ENCODE results near the gene SIVA1. TPM values are rescaled to one million over a fixed set of nuclear protein-coding genes. Genes with fewer than 3 reads are reported as not detected.
A peak's percentile ranks its signal among the peaks of the same experiment; 100 is the strongest.

Gene SIVA1
- total RNA-seq, 4 donors from 2014 or later: 149 to 282 (median 201) TPM

DNA sequence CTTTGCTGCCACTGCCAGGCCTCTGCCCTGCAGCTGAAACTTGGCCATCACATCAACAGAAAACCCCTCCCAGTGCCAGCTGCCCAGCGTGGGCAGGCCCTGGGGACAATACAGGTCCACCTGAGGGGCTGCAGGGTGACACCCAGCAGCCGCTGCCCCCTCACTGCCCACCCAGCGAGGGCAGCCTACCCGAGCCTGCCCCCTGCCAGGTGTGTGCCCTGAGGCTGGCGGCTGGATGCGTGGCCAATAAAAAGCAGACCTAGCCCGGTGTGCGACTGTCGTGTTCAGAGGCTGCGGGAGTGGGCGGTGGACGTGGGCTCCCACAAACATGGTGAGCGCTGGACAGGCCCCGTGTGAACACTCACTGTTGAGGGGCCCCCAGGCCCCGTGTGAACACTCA is 33.6 kb upstream of the SIVA1 start:
- intact Hi-C loops (cut with DNase I): no loop called here
- WGBS, 2 donors: 80 to 85% methylated on average over 1 to 6 of the region's 15 CpGs
- Histone ChIP-seq H3K36me3 (peaks cover 7 to 46% (median 14%) of the 10 kb centered on the region in 3 donors), H3K9me3 (no peaks in the 10 kb centered on the region), H3K27me3 (no peaks in the 10 kb centered on the region), H3K4me1 (peaks cover 13 to 34% (median 20%) of the 10 kb centered on the region in 3 donors), H3K27ac (no peak overlapping the region), H3K4me3 (no peak overlapping the region)
- no peak for DNase-seq
- TF ChIP-seq, protein P1, sequence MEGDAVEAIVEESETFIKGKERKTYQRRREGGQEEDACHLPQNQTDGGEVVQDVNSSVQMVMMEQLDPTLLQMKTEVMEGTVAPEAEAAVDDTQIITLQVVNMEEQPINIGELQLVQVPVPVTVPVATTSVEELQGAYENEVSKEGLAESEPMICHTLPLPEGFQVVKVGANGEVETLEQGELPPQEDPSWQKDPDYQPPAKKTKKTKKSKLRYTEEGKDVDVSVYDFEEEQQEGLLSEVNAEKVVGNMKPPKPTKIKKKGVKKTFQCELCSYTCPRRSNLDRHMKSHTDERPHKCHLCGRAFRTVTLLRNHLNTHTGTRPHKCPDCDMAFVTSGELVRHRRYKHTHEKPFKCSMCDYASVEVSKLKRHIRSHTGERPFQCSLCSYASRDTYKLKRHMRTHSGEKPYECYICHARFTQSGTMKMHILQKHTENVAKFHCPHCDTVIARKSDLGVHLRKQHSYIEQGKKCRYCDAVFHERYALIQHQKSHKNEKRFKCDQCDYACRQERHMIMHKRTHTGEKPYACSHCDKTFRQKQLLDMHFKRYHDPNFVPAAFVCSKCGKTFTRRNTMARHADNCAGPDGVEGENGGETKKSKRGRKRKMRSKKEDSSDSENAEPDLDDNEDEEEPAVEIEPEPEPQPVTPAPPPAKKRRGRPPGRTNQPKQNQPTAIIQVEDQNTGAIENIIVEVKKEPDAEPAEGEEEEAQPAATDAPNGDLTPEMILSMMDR (IDR thresholded peaks at IDR 0.05): no peak
- no peak for TF ChIP-seq POLR2A (IDR thresholded peaks at IDR 0.05)

DNA sequence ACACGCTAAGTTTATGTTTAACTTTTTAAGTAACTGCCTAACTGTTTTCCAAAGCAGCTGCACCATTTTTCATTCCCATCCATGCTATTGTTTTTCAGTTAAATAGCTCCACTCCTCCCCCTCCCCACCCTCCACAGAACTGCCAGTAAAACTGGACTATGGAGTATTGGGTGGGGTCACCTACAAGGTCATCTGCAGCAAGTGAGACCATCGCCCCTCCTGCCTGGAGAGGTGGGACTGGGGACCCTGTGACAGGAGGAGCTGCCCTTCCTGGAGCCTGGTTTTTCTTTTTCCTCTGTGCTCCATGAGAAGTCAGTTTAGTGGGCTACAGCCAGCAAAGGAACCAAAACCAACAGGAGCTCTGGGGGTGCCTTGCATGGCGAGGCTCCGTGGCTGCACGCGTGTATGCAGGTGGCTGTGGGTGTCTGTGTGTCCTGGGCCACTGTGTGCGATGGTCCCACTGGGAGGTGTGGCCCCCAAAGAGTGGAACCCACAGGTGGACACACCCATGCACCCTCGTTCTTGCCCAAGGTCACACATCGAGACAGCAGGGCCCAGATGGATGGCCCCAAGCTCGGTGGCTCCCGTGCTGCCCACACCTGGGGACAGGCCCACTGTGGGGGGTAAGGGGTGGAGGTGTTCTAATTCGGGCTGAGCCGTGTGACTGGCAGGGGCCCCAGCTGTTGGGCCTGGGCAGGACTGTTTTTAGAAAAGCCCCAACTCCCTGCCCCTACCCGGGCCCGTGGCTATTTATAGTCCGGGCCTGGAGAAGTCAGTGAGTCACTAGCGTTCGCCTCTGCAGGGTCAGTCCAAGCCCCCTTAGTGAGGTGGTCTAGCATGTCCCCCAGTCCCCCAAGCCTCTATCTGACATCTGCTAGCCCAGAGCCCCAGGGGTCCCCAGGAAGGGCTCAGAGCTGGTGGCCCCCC is 31.2 kb upstream of the SIVA1 start:
- H3K4me1 ChIP-seq: peaks cover 30 to 46% (median 34%) of the 10 kb centered on the region in 3 donors
- H3K36me3 ChIP-seq: peaks cover 0 to 25% (median 4%) of the 10 kb centered on the region in 3 donors
- H3K4me3 ChIP-seq: no peak overlapping the region
- WGBS, 2 donors: 44 to 80% methylated on average over 5 to 6 of the region's 18 CpGs
- no peaks in the 10 kb centered on the region for H3K9me3 ChIP-seq
- intact Hi-C loops (cut with DNase I): no loop called here
- peak overlapping the region in 2 of 4 donors; percentile 11 to 39 for H3K27ac ChIP-seq
- DNase-seq: no peak
- H3K27me3 ChIP-seq: no peaks in the 10 kb centered on the region
- no peak for TF ChIP-seq POLR2A (IDR thresholded peaks at IDR 0.05)
- TF ChIP-seq, protein P1 (IDR thresholded peaks at IDR 0.05): no peak

DNA sequence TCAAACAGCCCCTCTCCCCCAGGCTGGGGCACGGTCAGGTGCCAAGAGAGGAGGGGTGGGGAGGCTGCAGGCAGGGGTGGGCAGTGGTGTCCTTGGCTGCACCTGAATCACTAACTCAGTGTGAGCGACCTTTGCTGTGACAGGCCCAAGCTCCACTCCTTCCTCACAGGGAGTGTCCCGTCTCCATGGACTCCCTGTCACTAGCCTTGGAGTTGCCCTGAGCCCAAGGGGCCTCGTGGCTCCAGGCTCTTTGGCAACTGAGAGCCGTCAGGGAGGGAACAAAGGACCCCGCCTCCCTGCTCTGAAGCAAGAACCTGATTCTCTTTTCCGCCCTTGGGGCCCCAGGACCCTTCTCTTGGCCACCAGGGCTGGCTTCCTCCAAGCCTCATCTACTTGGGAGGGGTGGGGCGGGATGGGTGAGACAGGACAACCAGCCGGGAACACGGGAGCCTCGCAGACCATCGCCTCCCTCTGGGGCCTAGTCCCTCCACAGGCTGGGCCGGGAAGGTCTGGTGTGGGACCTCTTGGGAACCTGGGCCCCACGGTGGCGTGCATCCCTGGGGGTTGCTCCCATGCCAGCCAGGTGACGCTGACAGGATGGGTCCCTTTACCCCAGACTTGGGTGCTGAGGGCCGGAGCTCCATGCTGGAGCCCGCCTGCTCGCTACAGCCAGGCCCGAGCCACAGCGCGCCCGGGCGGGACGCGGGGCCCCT is 29.9 kb upstream of the SIVA1 start:
- H3K4me3 ChIP-seq: peak overlapping the region; percentile 63 to 95 (median 68)
- H3K27ac ChIP-seq: peak overlapping the region in 3 of 4 donors; percentile 24 to 85 (median 76)
- intact Hi-C loops (cut with DNase I): no loop called here
- DNase-seq: no peak
- no peak for TF ChIP-seq POLR2A (IDR thresholded peaks at IDR 0.05)
- TF ChIP-seq, protein P1 (IDR thresholded peaks at IDR 0.05): no peak
- WGBS, 2 donors: 26 to 42% methylated on average over 3 to 6 of the region's 26 CpGs
- no peaks in the 10 kb centered on the region for H3K27me3 ChIP-seq
- H3K4me1 ChIP-seq: peaks cover 30 to 46% (median 34%) of the 10 kb centered on the region in 3 donors
- no peaks in the 10 kb centered on the region for H3K9me3 ChIP-seq
- H3K36me3 ChIP-seq: peaks cover 0 to 17% (median 4%) of the 10 kb centered on the region in 3 donors

DNA sequence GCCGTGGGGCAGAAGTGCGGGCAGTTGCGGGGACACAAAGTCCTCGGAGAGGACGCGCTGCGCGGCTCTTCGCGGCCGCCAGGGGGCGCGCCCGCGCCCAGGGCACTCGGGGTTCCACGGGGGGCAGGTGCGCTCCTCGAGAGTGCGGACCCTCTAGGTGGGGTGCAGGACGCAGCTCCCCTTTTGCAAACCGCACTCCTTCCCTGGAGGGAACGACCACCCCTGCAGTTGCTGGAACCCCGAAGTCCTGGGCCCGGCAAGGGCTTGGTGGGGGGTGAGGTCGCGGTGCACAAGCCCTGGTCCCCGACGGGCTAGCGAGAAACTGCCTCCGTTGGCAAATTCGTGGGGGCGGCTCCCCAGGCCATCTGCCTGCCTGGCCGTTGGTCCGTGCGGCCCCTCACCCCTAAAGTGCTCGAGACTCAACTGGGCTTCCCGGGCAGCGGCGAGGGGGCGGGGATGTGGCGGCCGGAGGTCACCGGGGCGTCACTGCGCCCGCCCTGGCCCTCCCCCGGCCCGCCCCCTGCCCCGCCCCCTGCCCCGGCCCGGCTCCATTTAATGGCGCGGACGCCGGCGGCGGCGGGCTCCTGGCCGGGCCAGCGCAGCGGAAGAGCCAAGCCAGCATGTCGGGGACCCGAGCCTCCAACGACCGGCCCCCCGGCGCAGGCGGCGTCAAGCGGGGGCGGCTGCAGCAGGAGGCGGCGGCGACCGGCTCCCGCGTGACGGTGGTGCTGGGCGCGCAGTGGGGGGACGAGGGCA is 29.1 kb upstream of the SIVA1 start, which contains the start of gene ADSS1:
TSS of gene ADSS1 (plus strand) at position 579 of the 756 bp plus-strand sequence. CDS start at position 621, 42 bp downstream.
- peak in 1 of 4 donors; percentile 6 for TF ChIP-seq POLR2A (IDR thresholded peaks at IDR 0.05)
- TF ChIP-seq, protein P1 (IDR thresholded peaks at IDR 0.05): peak; percentile 89 to 98 (median 94)
- peak within 1 kb of the TSS; percentile 63 to 95 (median 68) for H3K4me3 ChIP-seq
- no peaks in the 10 kb centered on the region for H3K9me3 ChIP-seq
- peak within 1 kb of the TSS; percentile 76 to 85 (median 80) for H3K27ac ChIP-seq
- no peaks in the 10 kb centered on the region for H3K27me3 ChIP-seq
- DNase-seq: no peak
- 0% methylated on average over 6 of the region's 82 CpGs; no CpG with 5 or more reads in 1 of the 2 donors for WGBS, 2 donors
- H3K4me1 ChIP-seq: peaks cover 30 to 46% (median 34%) of the 10 kb centered on the region in 3 donors
- peaks cover 0 to 11% (median 4%) of the 10 kb centered on the region in 3 donors for H3K36me3 ChIP-seq
- intact Hi-C loops (cut with DNase I): no loop called here

Measured in esophagus squamous epithelium (tissue), 5 donors.